ENCODE measurements around the gene SLC22A7. TPM values are rescaled to one million over a fixed set of nuclear protein-coding genes. Genes with fewer than 3 reads are reported as not detected.

Gene SLC22A7
- total RNA-seq, 4 donors from 2014 or later = not detected

DNA sequence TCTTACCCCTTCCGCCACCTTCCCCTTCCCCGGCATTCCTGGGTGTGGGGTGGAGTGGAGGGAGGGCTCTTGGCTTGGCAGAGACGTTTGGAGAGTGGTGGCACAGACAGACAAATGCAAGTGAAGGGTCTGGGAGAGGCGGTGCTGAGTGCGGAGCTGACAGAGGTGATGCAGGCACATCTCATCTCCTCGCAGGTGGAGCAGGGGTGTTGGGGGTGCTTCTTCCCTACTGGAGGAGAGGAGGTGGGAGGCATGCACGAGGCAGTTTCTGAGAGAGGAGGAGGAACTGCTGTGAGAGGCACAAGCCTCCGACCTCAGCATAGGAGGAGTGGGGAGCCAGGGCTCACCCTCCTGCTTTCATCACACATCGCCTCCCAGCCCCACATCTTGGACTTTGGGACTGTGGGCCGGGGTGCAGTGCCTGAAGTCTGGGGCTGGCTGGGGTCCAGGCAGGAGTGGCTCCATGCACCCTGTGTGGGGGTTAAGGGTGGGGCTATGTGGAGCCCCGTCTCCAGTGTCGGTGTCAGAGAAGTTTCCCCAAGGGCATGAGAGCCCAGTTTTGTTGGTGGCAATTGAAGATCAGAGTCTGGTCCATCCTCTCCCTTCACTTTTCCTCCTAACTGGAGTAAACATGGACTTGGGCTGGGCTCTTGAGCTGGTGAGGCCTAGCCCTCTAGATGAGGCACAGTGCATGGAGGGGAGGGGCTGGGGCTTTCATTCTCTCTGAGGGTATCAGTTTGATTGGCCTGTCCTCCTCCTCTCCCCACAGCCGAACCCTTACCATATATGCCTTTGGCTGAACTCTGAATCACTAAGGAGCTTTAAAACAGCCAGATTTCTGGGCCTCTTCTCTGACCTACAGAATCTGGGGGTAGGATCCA, 20.2 kb upstream of the SLC22A7 start:
- Histone ChIP-seq H3K9me3 (no peaks in the 10 kb centered on the region), H3K4me1 (peaks cover 34 to 55% (median 51%) of the 10 kb centered on the region in 4 donors), H3K27me3 (peaks cover 21% of the 10 kb centered on the region), H3K4me3 (no peak overlapping the region), H3K36me3 (no peaks in the 10 kb centered on the region), H3K27ac (peak overlapping the region; percentile 85 to 89 (median 87))
- WGBS, 2 donors (ENCODE audit: low coverage in 1 of 2) = 20 to 52% methylated on average over 1 to 13 of the region's 13 CpGs
- in situ Hi-C loops (cut with MboI; ENCODE audit: low pct_ligation_motif_present in 1 of 4, low pct_unique_long_range_greater_than_20kb in 1 of 4, low sequenced_read_pairs in 3 of 4) = no loop called here
- peak in 2 of 3 donors; percentile 68 to 77 for TF ChIP-seq POLR2AphosphoS5 (IDR thresholded peaks at IDR 0.05)
- TF ChIP-seq, protein P1, sequence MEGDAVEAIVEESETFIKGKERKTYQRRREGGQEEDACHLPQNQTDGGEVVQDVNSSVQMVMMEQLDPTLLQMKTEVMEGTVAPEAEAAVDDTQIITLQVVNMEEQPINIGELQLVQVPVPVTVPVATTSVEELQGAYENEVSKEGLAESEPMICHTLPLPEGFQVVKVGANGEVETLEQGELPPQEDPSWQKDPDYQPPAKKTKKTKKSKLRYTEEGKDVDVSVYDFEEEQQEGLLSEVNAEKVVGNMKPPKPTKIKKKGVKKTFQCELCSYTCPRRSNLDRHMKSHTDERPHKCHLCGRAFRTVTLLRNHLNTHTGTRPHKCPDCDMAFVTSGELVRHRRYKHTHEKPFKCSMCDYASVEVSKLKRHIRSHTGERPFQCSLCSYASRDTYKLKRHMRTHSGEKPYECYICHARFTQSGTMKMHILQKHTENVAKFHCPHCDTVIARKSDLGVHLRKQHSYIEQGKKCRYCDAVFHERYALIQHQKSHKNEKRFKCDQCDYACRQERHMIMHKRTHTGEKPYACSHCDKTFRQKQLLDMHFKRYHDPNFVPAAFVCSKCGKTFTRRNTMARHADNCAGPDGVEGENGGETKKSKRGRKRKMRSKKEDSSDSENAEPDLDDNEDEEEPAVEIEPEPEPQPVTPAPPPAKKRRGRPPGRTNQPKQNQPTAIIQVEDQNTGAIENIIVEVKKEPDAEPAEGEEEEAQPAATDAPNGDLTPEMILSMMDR (IDR thresholded peaks at IDR 0.05) = no peak
- TF ChIP-seq POLR2A (IDR thresholded peaks at IDR 0.05) = peak; percentile 78
- TF ChIP-seq EP300 (IDR thresholded peaks at IDR 0.05; ENCODE audit: low read depth) = no peak
- peak; percentile 89 for DNase-seq
- intact Hi-C loops (cut with DNase I; ENCODE audit: low total_unique reads) = no loop called here

DNA sequence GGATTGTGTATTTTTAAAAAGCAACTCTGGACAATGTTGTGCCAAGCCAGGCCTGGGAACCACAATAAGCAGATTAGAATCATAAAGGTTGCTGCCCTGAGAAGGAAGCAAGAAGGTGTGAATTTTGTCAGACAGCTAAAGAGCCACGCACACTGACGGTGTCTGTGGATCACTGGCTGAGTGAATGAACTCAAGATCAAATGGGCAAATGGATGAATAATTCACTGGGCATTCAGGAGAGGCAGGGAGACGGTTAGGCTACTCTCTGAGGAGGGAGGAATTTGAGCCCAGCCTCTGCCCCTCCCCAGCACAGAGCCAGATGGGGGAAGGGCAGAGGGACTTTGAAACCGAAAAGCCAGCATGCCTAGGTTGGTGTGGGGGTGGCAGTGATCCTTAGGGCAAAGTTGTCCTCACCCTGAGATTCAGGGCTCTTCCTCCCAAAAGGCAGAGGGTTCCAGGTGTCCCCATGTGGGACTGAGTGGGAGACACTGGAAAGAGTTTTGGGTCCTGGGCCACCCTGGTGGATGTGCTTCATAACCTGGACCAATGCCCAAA, 19.5 kb upstream of the SLC22A7 start:
- 40 to 43% methylated on average over 2 to 4 of the region's 4 CpGs for WGBS, 2 donors (ENCODE audit: low coverage in 1 of 2)
- intact Hi-C loops (cut with DNase I; ENCODE audit: low total_unique reads) = no loop called here
- no peaks in the 10 kb centered on the region for H3K36me3 ChIP-seq
- in situ Hi-C loops (cut with MboI; ENCODE audit: low pct_ligation_motif_present in 1 of 4, low pct_unique_long_range_greater_than_20kb in 1 of 4, low sequenced_read_pairs in 3 of 4) = no loop called here
- no peak overlapping the region for H3K4me3 ChIP-seq
- DNase-seq = peak; percentile 71
- H3K9me3 ChIP-seq = no peaks in the 10 kb centered on the region
- H3K27ac ChIP-seq = peak overlapping the region; percentile 85 to 89 (median 87)
- TF ChIP-seq EP300 (IDR thresholded peaks at IDR 0.05; ENCODE audit: low read depth) = peak; percentile 41
- peak; percentile 17 for TF ChIP-seq POLR2A (IDR thresholded peaks at IDR 0.05)
- TF ChIP-seq, protein P1 (IDR thresholded peaks at IDR 0.05) = no peak
- TF ChIP-seq POLR2AphosphoS5 (IDR thresholded peaks at IDR 0.05) = peak in 2 of 3 donors; percentile 29 to 62
- H3K4me1 ChIP-seq = peaks cover 34 to 55% (median 51%) of the 10 kb centered on the region in 4 donors
- peaks cover 21% of the 10 kb centered on the region for H3K27me3 ChIP-seq

DNA sequence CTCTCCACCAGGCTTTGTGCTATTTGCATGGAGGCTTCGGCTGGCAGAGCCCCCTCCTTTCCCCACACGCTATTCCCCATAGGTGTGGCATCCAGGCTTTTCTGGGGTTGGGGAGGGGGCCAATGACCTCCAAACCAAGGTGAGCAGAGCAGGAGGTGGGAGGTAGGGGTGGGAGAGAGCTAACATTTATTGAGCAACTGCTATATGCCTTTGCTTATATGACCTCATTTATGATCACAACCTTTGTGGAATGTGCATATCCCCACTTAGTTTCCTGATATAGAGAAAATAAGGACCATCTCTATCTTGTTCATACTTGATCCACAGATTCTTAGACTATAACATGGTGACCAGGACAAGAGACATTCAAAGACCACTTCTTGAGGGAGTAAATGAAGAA, 17.8 kb upstream of the SLC22A7 start:
- no peak overlapping the region for H3K27ac ChIP-seq
- DNase-seq = no peak
- in situ Hi-C loops (cut with MboI; ENCODE audit: low pct_ligation_motif_present in 1 of 4, low pct_unique_long_range_greater_than_20kb in 1 of 4, low sequenced_read_pairs in 3 of 4) = no loop called here
- H3K36me3 ChIP-seq = no peaks in the 10 kb centered on the region
- intact Hi-C loops (cut with DNase I; ENCODE audit: low total_unique reads) = no loop called here
- H3K4me3 ChIP-seq = no peak overlapping the region
- peaks cover 30 to 43% (median 40%) of the 10 kb centered on the region in 4 donors for H3K4me1 ChIP-seq
- 59% methylated on average over 2 of the region's 2 CpGs; no CpG with 5 or more reads in 1 of the 2 donors for WGBS, 2 donors (ENCODE audit: low coverage in 1 of 2)
- no peaks in the 10 kb centered on the region for H3K9me3 ChIP-seq
- TF ChIP-seq EP300 (IDR thresholded peaks at IDR 0.05; ENCODE audit: low read depth) (no peak), POLR2A (IDR thresholded peaks at IDR 0.05) (no peak), POLR2AphosphoS5 (IDR thresholded peaks at IDR 0.05) (no peak)
- TF ChIP-seq, protein P1 (IDR thresholded peaks at IDR 0.05) = no peak
- H3K27me3 ChIP-seq = peaks cover 19% of the 10 kb centered on the region

DNA sequence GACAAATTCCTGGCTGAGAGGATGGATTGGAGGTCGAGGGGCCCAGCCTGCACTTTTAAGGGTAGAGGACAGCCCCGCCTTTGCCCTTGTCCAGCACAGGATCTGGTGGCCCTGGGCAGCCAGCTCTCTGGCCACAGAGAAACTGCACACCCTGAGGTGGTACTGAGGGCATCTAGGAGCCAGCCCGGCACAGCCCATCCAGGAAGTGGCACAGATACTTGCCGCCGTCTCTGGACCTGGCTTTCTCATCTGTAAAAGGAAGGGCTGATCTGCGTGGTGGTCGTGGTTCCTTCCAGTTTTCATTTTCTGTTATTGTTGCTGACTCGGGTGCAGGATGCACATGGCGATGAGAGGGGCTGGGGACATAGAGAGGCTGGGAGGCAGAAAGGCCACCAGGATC, 16.0 kb upstream of the SLC22A7 start:
- no peak overlapping the region for H3K27ac ChIP-seq
- no peaks in the 10 kb centered on the region for H3K36me3 ChIP-seq
- H3K4me3 ChIP-seq = no peak overlapping the region
- in situ Hi-C loops (cut with MboI; ENCODE audit: low pct_ligation_motif_present in 1 of 4, low pct_unique_long_range_greater_than_20kb in 1 of 4, low sequenced_read_pairs in 3 of 4) (no loop called here), intact Hi-C loops (cut with DNase I; ENCODE audit: low total_unique reads) (no loop called here)
- DNase-seq = no peak
- H3K9me3 ChIP-seq = no peaks in the 10 kb centered on the region
- H3K27me3 ChIP-seq = peaks cover 13% of the 10 kb centered on the region
- WGBS, 2 donors (ENCODE audit: low coverage in 1 of 2) = 81% methylated on average over 9 of the region's 9 CpGs; no CpG with 5 or more reads in 1 of the 2 donors
- TF ChIP-seq, protein P1 (IDR thresholded peaks at IDR 0.05) = no peak
- TF ChIP-seq EP300 (IDR thresholded peaks at IDR 0.05; ENCODE audit: low read depth) (no peak), POLR2AphosphoS5 (IDR thresholded peaks at IDR 0.05) (no peak), POLR2A (IDR thresholded peaks at IDR 0.05) (no peak)
- peaks cover 15 to 26% (median 22%) of the 10 kb centered on the region in 4 donors for H3K4me1 ChIP-seq
